Brain pericyte (primary cell): ENCODE measurements around the gene D2HGDH.

Source experiments
- DNase-seq: peaks from one replicate; pipeline ENCODE4 v3.0.0-alpha.2; 2012; ENCODE audit warnings: low read depth, low spot score

The D2HGDH gene

GRCh38 chr2:241734467-241735208, at the start of gene D2HGDH:
TSS of gene D2HGDH (plus strand) at chr2:241734630. CDS start at chr2:241735225, 595 bp downstream.
- DNase-seq: no peak

- no peak for DNase-seq
Measured at GRCh38 chr2:241686324-241686649, 48.1 kb upstream of the D2HGDH start.

DNA sequence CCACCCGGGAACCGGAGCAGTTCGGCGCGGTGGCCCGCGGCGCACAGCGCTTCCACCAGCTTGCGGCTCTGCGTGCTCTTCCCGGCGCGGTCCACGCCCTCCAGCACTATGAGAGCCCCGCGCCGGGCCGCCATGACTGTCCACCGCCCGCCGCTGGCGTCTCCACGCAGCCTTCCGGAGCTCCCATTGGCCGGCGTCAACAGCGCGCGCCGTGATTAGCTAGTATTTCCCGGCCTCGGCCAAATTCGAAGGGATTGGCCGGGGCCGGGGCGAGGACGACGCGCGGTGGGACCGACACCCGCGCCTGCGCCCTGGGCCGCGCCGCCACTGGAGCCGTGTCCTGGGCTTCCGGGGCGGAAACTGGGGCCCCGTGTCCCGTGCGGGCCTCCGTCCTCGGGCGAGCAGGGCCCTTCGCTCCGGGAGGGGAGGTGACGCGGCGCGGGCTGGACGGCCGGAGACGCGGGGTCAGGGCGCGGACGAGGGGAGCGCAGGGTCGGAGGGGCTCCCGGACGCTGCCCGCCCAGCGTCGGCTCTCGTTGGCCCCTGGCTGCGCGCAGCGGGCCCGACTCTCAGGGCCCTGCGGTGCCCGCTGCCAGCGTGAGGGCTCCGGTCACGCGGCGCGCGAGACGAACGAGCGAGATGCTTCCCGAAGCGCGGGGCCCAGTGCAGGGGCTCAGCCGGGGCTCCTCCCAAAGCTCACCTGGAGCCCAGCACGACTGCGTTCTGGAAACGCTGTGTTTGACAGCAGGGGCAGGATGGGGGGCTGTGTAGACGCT, 47.6 kb upstream of the D2HGDH start, which contains the start of gene DTYMK:
TSS of gene DTYMK (minus strand) at position 166 of the 776 bp plus-strand sequence. CDS start at position 134, 32 bp downstream.
- peak; percentile 81 for DNase-seq

- no peak for DNase-seq
Measured at GRCh38 chr2:241689306-241689705, 45.1 kb upstream of the D2HGDH start.

DNA sequence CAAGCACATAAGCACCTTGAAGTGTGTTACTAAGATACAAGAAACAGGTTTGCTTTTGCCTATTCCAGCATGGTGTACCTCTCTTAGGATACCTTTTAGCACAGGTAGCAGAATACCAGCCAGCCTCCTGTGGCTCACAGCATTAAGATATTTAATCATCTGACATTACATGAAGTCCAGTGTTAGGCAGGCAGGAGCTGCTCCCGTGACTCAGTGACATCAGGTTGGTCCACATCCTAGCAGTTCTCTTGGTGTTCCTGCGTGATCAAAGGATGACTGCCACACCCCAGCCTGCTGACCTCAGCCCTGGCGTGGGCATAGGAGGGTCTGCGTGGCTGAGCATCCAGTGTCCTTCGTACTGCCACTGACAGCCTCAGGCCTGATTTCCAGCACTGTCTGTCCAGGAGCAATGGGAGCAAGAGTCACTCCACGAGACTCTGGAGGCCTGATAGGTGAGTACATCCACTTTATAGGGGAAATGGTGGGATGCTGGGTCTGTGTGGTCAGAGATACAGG, 44.2 kb upstream of the D2HGDH start:
- no peak for DNase-seq

- no peak for DNase-seq
Measured at GRCh38 chr2:241692448-241692847, 42.0 kb upstream of the D2HGDH start.

DNA sequence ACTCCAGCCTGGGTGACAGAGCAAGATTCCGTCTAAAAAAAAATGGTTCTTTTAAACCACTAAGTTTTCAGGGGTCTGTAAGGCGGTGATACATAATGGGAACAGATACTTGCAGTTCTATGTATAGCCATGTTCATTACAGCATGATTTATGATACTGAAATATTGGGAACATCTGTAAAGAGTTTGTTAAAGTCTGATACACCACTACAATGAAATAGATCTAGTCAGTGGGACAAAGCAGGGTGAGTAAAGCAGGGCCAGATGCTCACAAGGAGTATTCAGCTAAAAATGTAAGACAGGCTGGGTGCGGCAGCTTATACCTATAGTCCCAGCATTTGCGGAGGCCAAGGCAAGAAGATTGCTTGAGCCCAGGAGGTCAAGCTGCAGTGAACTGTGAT, 38.8 kb upstream of the D2HGDH start:
- no peak for DNase-seq

DNA sequence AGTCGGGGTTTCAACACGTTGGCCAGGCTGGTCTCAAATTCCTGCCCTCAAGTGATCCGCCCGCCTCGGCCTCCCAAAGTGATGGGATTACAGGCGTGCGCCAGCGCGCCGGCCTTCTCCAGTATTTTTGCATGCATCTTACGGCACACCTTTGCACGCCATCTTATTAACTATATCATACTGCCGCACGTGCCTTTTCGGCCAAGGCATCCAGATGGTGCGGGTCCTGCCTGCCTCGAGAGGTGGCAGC, 33.4 kb upstream of the D2HGDH start:
- no peak for DNase-seq

DNA sequence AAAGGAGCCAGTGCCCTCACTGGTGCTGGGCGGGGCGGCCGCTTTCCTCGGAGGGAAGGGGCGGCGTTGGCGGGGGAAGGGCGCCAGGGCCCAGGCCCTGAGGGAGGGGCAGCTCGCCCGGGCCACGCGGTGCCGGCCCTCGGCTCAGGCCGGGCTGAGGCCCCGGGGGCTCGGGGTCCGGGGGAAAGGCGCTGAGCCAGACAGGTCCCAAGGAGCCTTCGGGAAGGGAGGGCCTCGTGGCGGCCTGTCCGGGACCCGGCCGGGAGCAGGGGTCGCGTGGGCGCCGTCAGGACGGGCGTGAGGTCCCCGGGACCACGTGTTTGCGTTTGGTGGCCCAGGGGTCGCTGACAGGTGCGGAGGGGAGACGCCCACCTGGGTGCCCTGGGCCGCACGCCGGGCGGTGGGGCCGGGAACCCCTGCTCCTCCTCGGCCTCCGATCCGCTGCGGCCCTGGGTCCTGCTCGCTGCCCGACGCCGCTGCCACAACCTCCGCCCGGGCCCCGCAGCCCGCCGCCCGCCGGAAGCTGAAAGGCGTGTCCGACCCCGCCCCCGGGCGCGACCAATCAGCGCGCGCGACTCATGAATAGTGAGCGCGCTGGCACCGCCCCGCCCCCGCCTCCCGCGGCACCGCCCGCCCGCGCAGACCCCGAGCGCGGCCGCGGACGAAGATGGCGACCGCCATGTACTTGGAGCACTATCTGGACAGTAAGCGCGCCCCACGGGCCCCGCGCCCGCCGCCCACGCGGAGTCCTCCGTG, 32.9 kb upstream of the D2HGDH start, which contains the start of gene ING5:
TSS of gene ING5 (plus strand) at position 641 of the 756 bp plus-strand sequence. CDS start at position 668, 27 bp downstream.
- DNase-seq: peak; percentile 43

- no peak for DNase-seq
Measured at GRCh38 chr2:241702155-241703031, 32.0 kb upstream of the D2HGDH start.

- DNase-seq: no peak
Measured at GRCh38 chr2:241703032-241703604, 31.3 kb upstream of the D2HGDH start.

DNA sequence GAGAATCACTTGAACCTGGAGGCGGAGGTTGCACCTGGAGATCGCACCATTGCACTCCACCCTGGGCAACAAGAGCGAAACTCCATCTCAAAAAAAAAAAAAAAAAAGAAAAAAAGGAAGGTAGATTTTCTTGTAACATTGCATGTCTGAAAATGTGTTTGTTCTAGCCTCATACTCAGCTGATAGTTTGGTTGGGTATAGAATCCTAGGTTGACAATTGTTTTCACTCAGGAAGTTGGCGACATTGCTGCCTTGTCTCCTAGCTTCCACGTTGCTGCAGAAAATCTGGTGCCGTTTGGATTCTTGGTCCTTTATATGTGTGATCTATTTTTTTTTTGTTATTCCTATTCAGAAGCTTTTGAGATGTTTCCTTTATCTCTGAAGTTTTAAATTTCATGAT, 27.9 kb upstream of the D2HGDH start:
- DNase-seq: no peak

DNA sequence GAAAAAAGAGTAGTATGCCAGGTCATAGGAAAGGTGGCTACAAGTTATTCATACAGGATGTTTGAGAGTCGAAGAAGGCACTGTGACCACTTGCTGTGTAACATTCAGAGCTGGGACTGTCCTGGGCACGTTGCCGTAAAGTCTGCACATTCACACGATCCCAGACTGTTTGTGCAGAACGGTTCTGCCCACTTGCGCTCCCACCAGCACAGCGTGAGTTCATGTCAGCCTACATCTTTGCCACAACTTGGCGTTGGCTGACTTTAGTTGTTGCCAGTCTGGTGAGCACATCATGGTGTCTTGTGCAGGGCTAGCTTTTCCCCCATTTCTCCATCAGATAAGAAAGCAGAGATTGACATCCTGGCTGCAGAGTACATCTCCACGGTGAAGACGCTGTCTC, 25.6 kb upstream of the D2HGDH start:
- no peak for DNase-seq

- DNase-seq: no peak
Measured at GRCh38 chr2:241719093-241719492, 15.3 kb upstream of the D2HGDH start.

DNA sequence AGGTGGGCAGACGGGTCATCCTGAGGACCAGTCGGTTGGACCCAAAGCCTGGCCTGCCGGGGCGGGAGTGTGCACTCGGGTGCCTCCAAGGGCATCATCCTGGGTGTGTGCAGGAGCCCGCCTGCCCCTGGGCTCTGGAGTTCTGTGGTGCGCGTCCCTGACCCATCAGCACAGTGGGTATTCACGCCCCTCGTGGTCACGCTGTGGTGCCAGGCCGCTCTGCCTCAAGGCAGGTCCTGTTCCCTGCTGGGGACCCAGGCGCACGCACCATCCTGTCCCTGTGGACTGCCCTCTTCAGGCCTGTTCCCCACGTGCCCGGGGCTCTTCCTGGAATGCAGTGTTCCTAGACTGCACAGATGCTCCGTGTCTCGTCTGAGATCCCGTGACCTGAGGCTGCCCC, 14.3 kb upstream of the D2HGDH start:
- no peak for DNase-seq

GRCh38 chr2:241720560-241720959, 13.9 kb upstream of the D2HGDH start:
- DNase-seq: no peak

DNA sequence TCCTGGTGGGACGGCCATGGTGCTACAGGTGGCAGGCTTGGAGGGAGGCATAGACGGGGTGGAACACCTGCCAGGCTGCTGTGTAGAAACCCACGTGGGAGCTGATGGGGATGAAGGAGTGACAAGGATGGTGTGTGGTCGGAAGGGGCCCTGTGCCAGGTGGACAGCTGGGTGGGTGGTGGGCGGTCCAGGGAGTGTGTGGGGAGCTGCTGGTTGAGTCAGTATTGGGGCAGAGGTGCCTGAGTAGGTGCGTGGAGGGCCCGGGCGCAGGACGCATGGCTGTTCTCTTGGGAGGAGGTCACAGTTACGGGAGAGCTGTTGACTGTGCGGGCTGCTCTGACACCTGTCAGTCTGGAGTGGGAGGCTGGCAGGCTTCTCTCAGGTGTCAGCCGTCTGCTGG, 12.6 kb upstream of the D2HGDH start:
- no peak for DNase-seq

GRCh38 chr2:241722896-241723454, 11.5 kb upstream of the D2HGDH start:
- DNase-seq: no peak

GRCh38 chr2:241724259-241724974, 10.0 kb upstream of the D2HGDH start:
- no peak for DNase-seq
